HG02840 (cell line): ENCODE measurements around the gene SPAG6.
"Not testable (repeated sequence)": the region's sequence is repeated elsewhere in the genome, so short reads cannot be mapped to it uniquely, and the experiment has no call there.

Experiments
- ATAC-seq: cut with Tn5 transposase; IDR thresholded peaks from one replicate; pipeline ENCODE4 v1.9.1; 2021; ENCODE audit warnings: mild to moderate bottlenecking, moderate library complexity, moderate number of reproducible peaks; ENCODE audit not compliant: unreplicated experiment, low FRiP score

Gene SPAG6

GRCh38 chr10:22345301-22346095, at the start of gene SPAG6:
TSS of gene SPAG6 (plus strand) at chr10:22345496. CDS start at chr10:22345612, 116 bp downstream.
- ATAC-seq = no peak

- no peak for ATAC-seq
These were observed 44.1 kb upstream of the SPAG6 start for GRCh38 chr10:22301193-22301592.

GRCh38 chr10:22303461-22303860, 41.8 kb upstream of the SPAG6 start:
- no peak for ATAC-seq

- no peak for ATAC-seq
These were observed 39.6 kb upstream of the SPAG6 start for GRCh38 chr10:22305721-22306120.

- ATAC-seq = peak; percentile 98
These were observed 36.9 kb upstream of the SPAG6 start for GRCh38 chr10:22308390-22308789.

GRCh38 chr10:22309180-22310000, 35.9 kb upstream of the SPAG6 start:
- no peak for ATAC-seq

- not testable (repeated sequence) for ATAC-seq
These were observed 35.3 kb upstream of the SPAG6 start for GRCh38 chr10:22310012-22310411.

- no peak for ATAC-seq
These were observed 34.4 kb upstream of the SPAG6 start for GRCh38 chr10:22310928-22311327.

- no peak for ATAC-seq
These were observed 30.4 kb upstream of the SPAG6 start for GRCh38 chr10:22314852-22315251.

GRCh38 chr10:22315455-22316285, 29.6 kb upstream of the SPAG6 start:
- ATAC-seq = peak; percentile 18

- ATAC-seq = peak; percentile 70
These were observed 28.8 kb upstream of the SPAG6 start, which contains the start of gene COMMD3 for GRCh38 chr10:22316286-22317075. TSS of gene COMMD3 (plus strand) at chr10:22316388. CDS start at chr10:22316418, 30 bp downstream.

- peak; percentile 26 for ATAC-seq
These were observed 28.3 kb upstream of the SPAG6 start for GRCh38 chr10:22317076-22317370.

GRCh38 chr10:22317771-22318565, 27.3 kb upstream of the SPAG6 start:
- ATAC-seq = no peak

- no peak for ATAC-seq
These were observed 26.5 kb upstream of the SPAG6 start for GRCh38 chr10:22318772-22319171.

GRCh38 chr10:22319547-22319979, 25.7 kb upstream of the SPAG6 start:
- no peak for ATAC-seq

GRCh38 chr10:22319980-22320558, 25.2 kb upstream of the SPAG6 start:
- ATAC-seq = no peak

GRCh38 chr10:22320591-22321155, 24.6 kb upstream of the SPAG6 start, which contains the start of gene BMI1:
TSS of gene BMI1 (plus strand) at chr10:22321099. CDS start at chr10:22326450, 5,351 bp downstream.
- ATAC-seq = peak; percentile 19
